ENCODE data around the gene FBXL17.

FBXL17 gene

GRCh38 chr5:108361239-108361638 is 20.7 kb downstream of the FBXL17 start:
- H3K27me3 Mint-ChIP-seq = no peaks in the 10 kb centered on the region
- H3K36me3 Mint-ChIP-seq (ENCODE audit: low read depth) = peaks cover 17% of the 10 kb centered on the region
- no peak overlapping the region for H3K27ac Mint-ChIP-seq
- H3K4me3 Mint-ChIP-seq = no peak overlapping the region
- H3K9me3 Mint-ChIP-seq = no peaks in the 10 kb centered on the region
- no peaks in the 10 kb centered on the region for H3K4me1 Mint-ChIP-seq (ENCODE audit: low read depth)
- intact Hi-C loops (cut with micrococcal nuclease) = no loop called here

- Mint-ChIP-seq H3K27me3 (no peaks in the 10 kb centered on the region), H3K4me3 (no peak overlapping the region), H3K36me3 (ENCODE audit: low read depth) (peaks cover 17% of the 10 kb centered on the region), H3K27ac (no peak overlapping the region), H3K4me1 (ENCODE audit: low read depth) (no peaks in the 10 kb centered on the region), H3K9me3 (no peaks in the 10 kb centered on the region)
- intact Hi-C loops (cut with micrococcal nuclease) = no loop called here
These were observed 21.6 kb downstream of the FBXL17 start for GRCh38 chr5:108360280-108360679.

DNA sequence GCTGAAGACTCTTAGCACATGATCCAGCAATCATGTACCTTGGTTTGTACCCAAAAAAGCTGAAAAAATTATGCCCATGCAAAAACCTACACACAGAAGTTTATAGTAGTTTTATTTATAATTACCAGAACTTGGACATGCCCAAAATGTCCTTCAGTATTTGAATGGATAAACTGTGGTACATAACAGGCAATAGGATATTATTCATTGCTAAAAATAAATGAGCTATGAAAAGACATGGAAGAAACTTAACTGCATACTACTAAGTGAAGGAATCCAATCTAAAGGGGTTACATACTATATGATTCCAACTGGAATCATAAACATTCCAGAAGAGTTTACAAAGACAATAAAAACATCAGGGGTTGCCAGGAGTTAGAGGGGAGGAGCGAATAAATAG is 25.6 kb downstream of the FBXL17 start:
- H3K36me3 Mint-ChIP-seq (ENCODE audit: low read depth) = peaks cover 11% of the 10 kb centered on the region
- no peaks in the 10 kb centered on the region for H3K27me3 Mint-ChIP-seq
- H3K27ac Mint-ChIP-seq = no peak overlapping the region
- H3K9me3 Mint-ChIP-seq = no peaks in the 10 kb centered on the region
- intact Hi-C loops (cut with micrococcal nuclease) = no loop called here
- H3K4me1 Mint-ChIP-seq (ENCODE audit: low read depth) = no peaks in the 10 kb centered on the region
- H3K4me3 Mint-ChIP-seq = no peak overlapping the region

DNA sequence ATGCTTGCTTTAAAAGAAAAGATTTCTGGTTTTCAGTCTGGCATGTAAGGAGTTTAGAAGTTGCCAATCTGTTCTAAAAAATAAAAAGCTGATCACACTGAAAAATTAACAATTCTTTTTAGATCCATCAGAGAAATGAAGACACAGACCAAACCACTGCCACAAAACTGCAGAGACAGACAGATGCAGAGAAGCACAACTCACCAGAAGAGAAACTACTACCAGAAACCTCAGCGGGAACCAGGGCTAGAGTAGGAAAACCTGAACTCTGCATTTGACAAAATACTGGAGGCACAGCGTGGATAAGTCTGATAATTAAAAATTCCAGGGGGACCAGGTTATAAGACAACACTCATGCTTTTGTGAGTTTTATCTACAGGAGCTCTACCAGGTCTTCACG is 28.8 kb downstream of the FBXL17 start:
- no peak overlapping the region for H3K4me3 Mint-ChIP-seq
- no peak overlapping the region for H3K27ac Mint-ChIP-seq

DNA sequence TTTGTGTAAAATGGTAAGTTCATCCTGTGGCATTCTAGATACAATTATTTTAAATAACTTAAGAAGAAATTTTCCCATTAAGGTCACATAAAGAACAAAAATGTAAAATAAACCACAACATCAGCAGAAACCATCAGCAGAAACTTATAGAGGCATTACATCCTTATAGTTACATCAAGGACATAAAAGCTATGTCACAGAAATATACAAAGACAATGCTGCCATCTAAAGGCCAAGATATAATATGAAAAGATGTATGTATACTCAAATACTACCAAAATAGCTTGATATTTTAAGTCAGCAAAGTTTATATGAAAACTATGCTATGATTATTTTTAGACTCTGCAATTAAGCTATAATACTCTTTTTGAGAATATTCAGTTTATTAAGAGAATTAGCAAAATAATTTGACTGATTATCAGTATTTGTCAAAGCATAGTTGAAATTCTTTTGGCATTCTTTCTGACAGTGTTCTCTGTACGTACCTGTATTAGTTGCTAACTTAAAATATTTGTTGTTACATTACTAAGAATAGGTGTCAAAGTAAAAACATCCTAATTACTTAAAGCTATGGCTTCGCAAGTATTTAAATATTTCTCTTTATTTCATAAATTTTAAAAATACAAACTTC is 36.2 kb downstream of the FBXL17 start:
- H3K27me3 Mint-ChIP-seq = no peaks in the 10 kb centered on the region
- intact Hi-C loops (cut with micrococcal nuclease) = loop anchor here (1.0 to 10.0 kb wide), 2 partner anchors 85 to 671 kb away; partner anchors contain the start of gene EFNA5
- no peak overlapping the region for H3K4me3 Mint-ChIP-seq
- H3K4me1 Mint-ChIP-seq (ENCODE audit: low read depth) = no peaks in the 10 kb centered on the region
- peaks cover 12% of the 10 kb centered on the region for H3K36me3 Mint-ChIP-seq (ENCODE audit: low read depth)
- no peak overlapping the region for H3K27ac Mint-ChIP-seq
- H3K9me3 Mint-ChIP-seq = no peaks in the 10 kb centered on the region

More for the DNA sequence above, 28.8 kb downstream of the FBXL17 start:
- intact Hi-C loops (cut with micrococcal nuclease) = no loop called here
- no peaks in the 10 kb centered on the region for H3K9me3 Mint-ChIP-seq
- H3K27me3 Mint-ChIP-seq = no peaks in the 10 kb centered on the region
- no peaks in the 10 kb centered on the region for H3K4me1 Mint-ChIP-seq (ENCODE audit: low read depth)
- no peaks in the 10 kb centered on the region for H3K36me3 Mint-ChIP-seq (ENCODE audit: low read depth)

- Mint-ChIP-seq H3K9me3 (no peaks in the 10 kb centered on the region), H3K4me1 (ENCODE audit: low read depth) (no peaks in the 10 kb centered on the region), H3K4me3 (no peak overlapping the region), H3K36me3 (ENCODE audit: low read depth) (peaks cover 12% of the 10 kb centered on the region), H3K27me3 (no peaks in the 10 kb centered on the region), H3K27ac (no peak overlapping the region)
- intact Hi-C loops (cut with micrococcal nuclease) = loop anchor here (10.0 kb wide), 1 partner anchor 669 kb away; the partner anchor contains the start of gene EFNA5
These were observed 37.6 kb downstream of the FBXL17 start for GRCh38 chr5:108344103-108344822.

- no peaks in the 10 kb centered on the region for H3K27me3 Mint-ChIP-seq
- no peaks in the 10 kb centered on the region for H3K9me3 Mint-ChIP-seq
- H3K36me3 Mint-ChIP-seq (ENCODE audit: low read depth) = peaks cover 15% of the 10 kb centered on the region
- H3K4me3 Mint-ChIP-seq = no peak overlapping the region
- no peaks in the 10 kb centered on the region for H3K4me1 Mint-ChIP-seq (ENCODE audit: low read depth)
- intact Hi-C loops (cut with micrococcal nuclease) = loop anchor here (10.0 kb wide), 1 partner anchor 667 kb away; the partner anchor contains the start of gene EFNA5
- H3K27ac Mint-ChIP-seq = no peak overlapping the region
These were observed 40.0 kb downstream of the FBXL17 start for GRCh38 chr5:108341866-108342265.

DNA sequence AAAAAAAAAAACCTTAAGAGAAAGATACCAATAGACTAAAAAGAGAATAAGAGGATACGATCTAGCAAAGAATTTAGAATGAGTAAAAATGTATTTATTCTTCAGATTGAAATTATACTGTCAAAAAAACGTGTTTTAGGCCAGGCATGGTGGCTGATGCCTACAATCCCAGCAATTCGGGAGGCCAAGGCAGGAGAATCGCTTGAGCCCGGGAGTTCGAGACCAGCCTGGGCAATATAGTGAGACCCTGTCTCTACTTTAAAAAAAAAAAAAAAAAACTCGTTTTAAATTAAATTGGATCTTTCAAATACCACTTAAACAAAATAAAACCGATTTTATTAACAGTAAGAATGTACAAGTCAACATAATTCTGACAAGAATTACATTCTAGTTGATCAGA is 41.8 kb downstream of the FBXL17 start:
- intact Hi-C loops (cut with micrococcal nuclease) = loop anchor here (10.0 kb wide), 1 partner anchor 665 kb away; the partner anchor contains the start of gene EFNA5
- no peaks in the 10 kb centered on the region for H3K27me3 Mint-ChIP-seq
- no peak overlapping the region for H3K4me3 Mint-ChIP-seq
- H3K9me3 Mint-ChIP-seq = no peaks in the 10 kb centered on the region
- no peaks in the 10 kb centered on the region for H3K4me1 Mint-ChIP-seq (ENCODE audit: low read depth)
- H3K27ac Mint-ChIP-seq = no peak overlapping the region
- H3K36me3 Mint-ChIP-seq (ENCODE audit: low read depth) = peaks cover 16% of the 10 kb centered on the region

DNA sequence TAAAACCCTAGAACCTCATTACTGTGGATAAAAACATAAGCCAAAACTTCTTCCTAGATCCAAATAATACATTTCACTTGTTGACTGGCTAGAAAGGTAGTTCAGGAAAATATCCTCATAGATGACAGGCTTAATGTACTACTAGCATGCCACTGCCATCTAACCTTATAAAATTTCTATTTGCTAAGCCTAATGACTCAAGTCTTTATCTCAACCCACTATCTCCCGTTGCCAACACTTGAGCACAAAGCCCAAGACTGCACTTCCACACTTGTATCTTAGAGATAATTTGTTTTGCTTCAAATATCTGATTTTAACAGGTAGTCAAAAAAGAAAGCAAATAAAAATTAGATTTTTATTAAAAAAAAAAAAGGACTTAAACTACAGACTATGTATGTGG is 42.7 kb downstream of the FBXL17 start:
- H3K9me3 Mint-ChIP-seq = no peaks in the 10 kb centered on the region
- peaks cover 21% of the 10 kb centered on the region for H3K36me3 Mint-ChIP-seq (ENCODE audit: low read depth)
- no peaks in the 10 kb centered on the region for H3K27me3 Mint-ChIP-seq
- intact Hi-C loops (cut with micrococcal nuclease) = no loop called here
- H3K4me3 Mint-ChIP-seq = no peak overlapping the region
- H3K4me1 Mint-ChIP-seq (ENCODE audit: low read depth) = no peaks in the 10 kb centered on the region
- H3K27ac Mint-ChIP-seq = no peak overlapping the region

GRCh38 chr5:108334225-108334624 is 47.7 kb downstream of the FBXL17 start:
- H3K4me3 Mint-ChIP-seq = no peak overlapping the region
- H3K36me3 Mint-ChIP-seq (ENCODE audit: low read depth) = peaks cover 16% of the 10 kb centered on the region
- H3K4me1 Mint-ChIP-seq (ENCODE audit: low read depth) = no peaks in the 10 kb centered on the region
- H3K9me3 Mint-ChIP-seq = no peaks in the 10 kb centered on the region
- intact Hi-C loops (cut with micrococcal nuclease) = no loop called here
- H3K27ac Mint-ChIP-seq = no peak overlapping the region
- no peaks in the 10 kb centered on the region for H3K27me3 Mint-ChIP-seq

DNA sequence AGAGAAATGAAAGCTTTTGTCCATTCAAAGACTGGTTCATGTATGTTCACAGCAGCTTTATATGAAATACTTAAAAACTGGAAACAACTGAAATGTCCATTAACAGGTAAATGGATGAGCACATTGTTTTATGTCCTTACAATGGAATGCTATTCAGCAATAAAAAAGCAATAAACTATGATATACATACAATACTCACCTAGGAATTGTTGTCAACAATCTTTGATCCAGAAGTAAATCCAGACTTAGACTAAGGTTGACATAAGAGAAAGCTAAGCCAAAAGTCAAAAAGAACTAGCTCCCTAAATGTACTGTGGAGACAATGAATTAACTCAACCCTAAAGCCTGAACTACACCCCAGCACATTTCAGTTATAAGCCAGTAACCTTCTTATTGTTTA is 54.9 kb downstream of the FBXL17 start:
- intact Hi-C loops (cut with micrococcal nuclease) = no loop called here
- H3K27me3 Mint-ChIP-seq = no peaks in the 10 kb centered on the region
- H3K27ac Mint-ChIP-seq = no peak overlapping the region
- H3K4me3 Mint-ChIP-seq = no peak overlapping the region
- H3K36me3 Mint-ChIP-seq (ENCODE audit: low read depth) = peaks cover 19% of the 10 kb centered on the region
- H3K9me3 Mint-ChIP-seq = peaks cover 12% of the 10 kb centered on the region
- H3K4me1 Mint-ChIP-seq (ENCODE audit: low read depth) = no peaks in the 10 kb centered on the region

- intact Hi-C loops (cut with micrococcal nuclease) = no loop called here
- Mint-ChIP-seq H3K9me3 (peaks cover 12% of the 10 kb centered on the region), H3K27ac (no peak overlapping the region), H3K27me3 (no peaks in the 10 kb centered on the region), H3K4me1 (ENCODE audit: low read depth) (no peaks in the 10 kb centered on the region), H3K36me3 (ENCODE audit: low read depth) (peaks cover 19% of the 10 kb centered on the region), H3K4me3 (no peak overlapping the region)
These were observed 57.0 kb downstream of the FBXL17 start for GRCh38 chr5:108324886-108325285.

DNA sequence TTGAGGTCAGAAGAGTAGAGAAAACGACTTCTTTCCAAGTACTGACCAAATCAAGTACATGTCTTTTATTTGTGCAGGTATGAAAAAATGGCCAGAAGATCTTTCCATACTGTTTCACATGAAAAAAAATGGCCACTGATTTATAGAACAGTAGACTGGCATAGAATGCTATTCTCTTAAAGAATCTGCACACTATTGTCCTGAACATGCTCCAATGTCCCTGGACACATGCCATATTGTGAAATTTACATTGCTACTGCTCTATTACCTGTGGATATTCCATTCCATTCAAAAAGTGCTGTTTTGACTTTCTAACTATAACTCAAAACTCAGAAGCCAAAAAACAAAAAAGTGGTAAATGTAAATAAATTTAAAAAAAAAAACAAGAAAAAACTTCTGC is 60.6 kb downstream of the FBXL17 start:
- Mint-ChIP-seq H3K9me3 (peaks cover 11% of the 10 kb centered on the region), H3K27me3 (no peaks in the 10 kb centered on the region), H3K27ac (no peak overlapping the region), H3K4me1 (ENCODE audit: low read depth) (no peaks in the 10 kb centered on the region), H3K36me3 (ENCODE audit: low read depth) (peaks cover 15% of the 10 kb centered on the region), H3K4me3 (no peak overlapping the region)
- intact Hi-C loops (cut with micrococcal nuclease) = no loop called here

- intact Hi-C loops (cut with micrococcal nuclease) = no loop called here
- H3K27me3 Mint-ChIP-seq = no peaks in the 10 kb centered on the region
- no peak overlapping the region for H3K27ac Mint-ChIP-seq
- no peaks in the 10 kb centered on the region for H3K4me1 Mint-ChIP-seq (ENCODE audit: low read depth)
- peaks cover 7% of the 10 kb centered on the region for H3K9me3 Mint-ChIP-seq
- peaks cover 8% of the 10 kb centered on the region for H3K36me3 Mint-ChIP-seq (ENCODE audit: low read depth)
- no peak overlapping the region for H3K4me3 Mint-ChIP-seq
These were observed 61.7 kb downstream of the FBXL17 start for GRCh38 chr5:108320231-108320630.

Data from dendritic cell treated with granulocyte-macrophage colony-stimulating factor and Interleukin-4, amounts not matched to agents 40 ng/mL and 50 ng/mL, for 4 days (primary cell).